Measurements from ENCODE around the gene PLPPR3.

GRCh38 chr19:776549-776948 is 45.2 kb downstream of the PLPPR3 start:
- TF ChIP-seq FOXA1 (IDR thresholded peaks at IDR 0.05) = no peak
- TF ChIP-seq SP1 (IDR thresholded peaks at IDR 0.05) = no peak
- TF ChIP-seq NFRKB (IDR thresholded peaks at IDR 0.05) = no peak
- TF ChIP-seq TARDBP (IDR thresholded peaks at IDR 0.05) = no peak
- no peak for TF ChIP-seq LEF1 (IDR thresholded peaks at IDR 0.05; ENCODE audit: borderline replicate concordance)
- no peak for TF ChIP-seq FOXM1 (IDR thresholded peaks at IDR 0.05; ENCODE audit: borderline replicate concordance)
- no peak for TF ChIP-seq ELF4 (IDR thresholded peaks at IDR 0.05)
- TF ChIP-seq BHLHE40 (IDR thresholded peaks at IDR 0.05; ENCODE audit: borderline replicate concordance) = no peak
